COR-L47 (cell line): ENCODE data around the gene SCN10A.

ENCODE experiments used
- DNase-seq: peaks from one replicate; lab custom pipeline; 2025; lab: John Stamatoyannopoulos, UW

SCN10A gene

GRCh38 chr3:38816026-38816425 lies at the start of gene SCN10A:
TSS of gene SCN10A (minus strand) at chr3:38816217. CDS start at chr3:38794010, 22,207 bp downstream.
- no peak for DNase-seq

DNA sequence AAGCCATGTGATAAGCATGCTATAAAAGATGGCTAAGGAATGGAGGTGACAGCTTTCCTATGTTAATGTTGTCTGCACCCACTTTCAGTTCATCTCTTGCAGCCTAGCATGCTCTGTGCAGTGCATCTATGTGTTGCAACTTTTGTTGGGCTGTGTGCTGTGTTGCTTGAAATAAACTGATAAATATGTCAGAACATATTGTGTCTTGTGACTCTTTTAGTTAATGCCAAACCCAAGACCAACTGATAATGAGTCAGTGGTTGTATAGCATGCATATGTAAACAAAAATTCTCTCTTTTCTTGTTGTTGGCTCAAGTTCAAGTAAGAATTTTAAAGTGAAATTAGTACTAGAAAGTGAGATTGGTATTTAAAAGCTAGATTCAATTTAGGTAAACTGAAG lies 37.0 kb upstream of the SCN10A start:
- DNase-seq: no peak

DNA sequence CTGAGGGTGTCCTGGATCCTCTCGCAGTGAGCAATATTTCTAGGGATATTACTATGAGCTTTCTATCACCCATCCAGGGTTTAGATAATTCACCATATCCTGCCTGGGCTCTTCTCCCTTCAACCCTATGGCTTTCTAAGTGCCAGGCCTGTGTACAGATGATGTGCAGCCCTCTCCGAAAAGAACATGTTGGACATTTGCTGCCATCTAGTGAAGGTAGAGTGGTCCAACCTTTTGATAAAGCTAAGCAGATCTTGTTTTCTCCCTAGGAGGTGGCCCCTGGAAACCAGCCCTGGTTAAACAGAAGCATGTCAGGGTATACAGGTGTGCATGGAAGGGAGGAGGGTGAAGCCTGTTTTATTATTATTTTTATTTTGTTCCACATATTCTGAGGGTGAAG lies 27.9 kb upstream of the SCN10A start:
- DNase-seq: peak; percentile 24

- DNase-seq: no peak
Measured at GRCh38 chr3:38842266-38842965, 26.4 kb upstream of the SCN10A start.

DNA sequence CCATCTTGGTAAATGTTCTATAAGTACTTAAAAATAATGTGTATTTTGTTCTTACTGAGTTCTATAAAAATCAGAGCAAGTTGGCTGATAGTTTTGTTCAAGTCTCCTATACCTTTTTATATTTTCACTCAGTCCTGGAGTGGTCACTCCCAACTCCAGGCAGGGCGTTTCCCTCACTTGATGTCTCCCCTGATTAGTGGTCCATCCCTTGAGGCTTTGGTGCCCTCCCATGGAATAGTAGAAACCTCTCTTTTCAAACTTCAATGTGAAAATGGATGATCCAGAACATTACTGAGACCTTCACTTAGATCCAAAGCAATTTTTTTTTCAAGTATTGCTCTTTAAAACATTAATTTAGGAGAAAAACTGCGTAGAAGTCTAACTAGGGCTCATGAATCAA lies 25.0 kb upstream of the SCN10A start:
- DNase-seq: no peak

GRCh38 chr3:38837358-38837757 lies 21.3 kb upstream of the SCN10A start:
- no peak for DNase-seq

DNA sequence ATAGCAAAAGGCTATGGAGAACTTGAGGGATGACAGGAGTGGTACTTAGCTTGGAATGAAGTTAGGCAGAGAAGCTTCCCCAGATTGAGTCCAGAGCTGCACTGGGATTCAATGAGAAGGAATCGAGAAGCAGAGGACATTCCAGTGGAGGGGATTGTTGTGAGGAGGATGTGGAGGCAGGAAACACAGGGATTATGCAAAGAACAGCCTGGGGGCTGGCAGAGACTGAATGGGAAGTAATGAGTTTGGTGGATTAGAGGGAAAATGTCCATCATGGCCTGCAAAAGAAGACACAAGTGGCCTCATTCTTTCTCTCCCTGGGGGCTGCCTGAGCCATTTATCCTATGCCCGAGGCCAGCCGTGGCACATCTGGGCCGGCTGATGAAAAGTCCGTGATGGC lies 20.5 kb upstream of the SCN10A start:
- no peak for DNase-seq

DNA sequence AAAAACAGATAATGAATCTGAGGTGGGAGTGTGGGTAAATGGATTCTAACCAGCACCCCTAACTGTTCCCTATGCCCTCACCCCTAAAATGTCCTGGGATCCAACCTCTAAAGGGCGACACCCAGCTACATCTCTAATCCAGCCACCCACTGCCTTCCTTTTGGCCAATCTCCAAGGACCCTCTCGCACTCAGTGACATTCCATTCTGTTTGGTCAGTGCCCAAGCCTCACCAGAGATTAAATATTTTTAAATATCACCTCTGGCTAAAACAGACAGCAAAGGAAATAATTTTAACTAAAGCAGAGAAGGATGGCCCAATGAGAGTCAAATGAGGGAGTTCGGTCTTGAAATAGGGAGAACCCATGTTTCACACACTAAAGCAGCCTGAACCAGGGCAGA lies 19.9 kb upstream of the SCN10A start:
- no peak for DNase-seq

- no peak for DNase-seq
Measured at GRCh38 chr3:38834717-38835116, 18.7 kb upstream of the SCN10A start.

- DNase-seq: peak; percentile 26
Measured at GRCh38 chr3:38834110-38834509, 18.1 kb upstream of the SCN10A start.

DNA sequence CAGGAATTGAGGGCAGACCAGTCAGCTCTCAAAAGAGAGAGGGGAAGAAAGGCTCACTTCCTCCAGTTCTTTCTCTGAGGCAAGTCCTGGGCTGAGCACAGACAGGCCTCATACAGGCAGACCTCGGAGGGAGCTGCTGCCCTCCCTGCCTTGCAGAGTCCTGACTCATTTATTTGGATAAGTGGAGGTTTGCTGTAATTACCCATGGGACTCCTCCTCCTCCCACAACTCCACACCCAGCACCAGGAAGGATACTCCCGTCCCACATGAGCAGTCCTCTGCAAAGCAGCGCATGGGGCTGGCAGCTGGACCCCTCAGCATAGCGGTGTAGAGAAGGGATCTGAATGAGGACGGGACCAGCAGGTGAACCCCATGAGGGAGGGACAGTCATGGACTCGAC lies 13.4 kb upstream of the SCN10A start:
- DNase-seq: no peak

DNA sequence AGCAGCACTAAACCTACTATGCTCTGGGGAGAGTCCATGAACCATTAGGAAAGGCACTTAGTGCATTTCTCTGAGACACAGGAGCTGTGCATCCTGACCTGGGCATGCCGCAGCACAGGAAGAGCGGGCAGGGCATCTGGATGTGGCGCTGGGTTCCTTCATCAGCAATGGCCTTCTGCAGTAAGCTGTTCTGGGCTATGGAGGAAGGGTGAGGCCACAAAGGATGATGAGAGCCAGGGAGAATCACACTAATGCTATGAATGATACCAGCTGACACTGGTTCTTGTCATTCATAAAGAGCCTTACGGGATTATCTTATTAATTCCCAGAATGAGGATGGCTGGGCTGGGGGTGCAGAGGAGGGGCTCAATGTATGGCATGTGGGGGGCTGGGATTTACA lies 12.7 kb upstream of the SCN10A start:
- no peak for DNase-seq

DNA sequence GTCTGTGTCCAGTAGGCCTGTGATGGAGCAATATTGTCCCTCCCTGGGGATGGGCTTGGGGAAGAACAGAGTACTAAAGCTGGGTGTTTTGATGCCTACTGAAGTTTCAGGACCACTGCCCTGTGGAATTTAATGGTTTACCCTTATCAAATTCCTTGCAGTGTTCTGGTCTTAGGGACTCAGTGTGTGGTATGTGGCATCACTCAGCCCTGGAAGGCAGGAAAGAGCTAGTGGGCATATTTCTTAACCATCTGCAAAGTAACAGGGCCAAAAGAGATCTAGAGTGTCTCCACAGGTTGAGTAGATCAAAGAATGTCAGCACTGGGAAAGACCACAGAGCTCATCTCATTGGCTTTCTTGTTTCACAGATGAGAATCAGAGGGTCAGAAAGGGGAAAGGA lies 11.8 kb upstream of the SCN10A start:
- DNase-seq: no peak

GRCh38 chr3:38826001-38826400 lies 10.0 kb upstream of the SCN10A start:
- DNase-seq: no peak

DNA sequence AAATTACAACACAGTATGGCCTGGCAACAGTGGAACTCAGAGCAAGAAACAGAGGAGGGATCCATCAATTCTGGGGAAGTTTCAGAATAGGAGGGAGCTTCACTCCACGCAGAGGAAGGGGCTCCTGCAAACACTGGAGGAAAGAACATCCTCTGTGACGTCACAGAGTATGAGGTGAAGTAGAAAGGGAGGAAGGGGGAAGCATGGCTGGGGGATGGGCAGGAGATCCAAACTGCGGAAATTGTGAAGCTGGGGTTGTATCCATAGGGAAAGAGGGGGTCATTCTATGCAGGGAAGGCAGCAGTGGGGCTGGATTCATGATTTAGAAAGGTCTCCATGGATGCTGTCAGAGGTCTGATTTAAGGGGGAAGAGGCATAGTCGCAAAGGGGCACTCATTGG lies 8.3 kb upstream of the SCN10A start:
- DNase-seq: no peak

GRCh38 chr3:38823722-38824121 lies 7.7 kb upstream of the SCN10A start:
- DNase-seq: no peak

- DNase-seq: no peak
Measured at GRCh38 chr3:38823186-38823585, 7.2 kb upstream of the SCN10A start.

DNA sequence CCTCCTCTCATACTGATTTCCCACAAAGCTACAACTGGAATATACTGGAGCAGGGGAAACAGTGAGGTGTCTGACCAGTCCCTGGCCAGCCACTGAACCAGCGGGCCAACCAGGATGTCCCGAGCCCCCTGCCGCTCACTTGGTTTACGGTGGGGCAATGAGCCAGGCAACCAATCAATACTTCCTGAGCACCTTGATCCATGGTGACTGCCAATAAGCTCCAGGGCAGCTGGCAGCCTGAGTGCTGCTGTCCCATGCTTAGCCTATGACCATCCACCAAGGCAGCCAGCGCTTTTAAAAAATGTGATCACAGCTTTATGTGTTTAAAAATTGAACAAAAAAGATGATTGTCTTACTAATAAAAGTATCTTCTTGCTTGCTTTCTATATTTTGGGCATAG lies 4.2 kb downstream of the SCN10A start:
- no peak for DNase-seq

GRCh38 chr3:38805765-38806386 lies 10.1 kb downstream of the SCN10A start:
- DNase-seq: no peak

- DNase-seq: no peak
Measured at GRCh38 chr3:38805004-38805403, 11.0 kb downstream of the SCN10A start.

DNA sequence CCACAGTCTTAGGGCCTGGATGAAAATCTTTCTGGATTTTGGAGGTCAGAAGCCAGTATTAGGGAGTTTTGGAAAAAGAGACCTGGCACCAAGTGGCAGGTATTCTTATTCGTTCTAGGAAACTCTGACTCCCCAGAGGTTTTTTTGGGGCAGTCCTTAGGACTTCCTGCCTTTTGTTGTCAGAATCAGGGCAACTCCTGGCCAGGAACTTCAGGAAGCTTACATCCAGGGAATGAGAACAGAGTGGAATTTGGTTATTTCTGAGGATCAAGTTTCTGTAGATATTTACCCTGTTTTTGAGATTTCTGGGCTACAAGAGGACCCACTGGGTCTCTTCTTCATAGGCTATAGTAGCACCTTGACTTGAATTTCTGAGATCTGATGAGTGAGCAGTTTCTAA lies 15.5 kb downstream of the SCN10A start:
- no peak for DNase-seq

GRCh38 chr3:38793721-38794120 lies 22.3 kb downstream of the SCN10A start:
- DNase-seq: no peak

- DNase-seq: no peak
Measured at GRCh38 chr3:38792983-38793382, 23.0 kb downstream of the SCN10A start.

DNA sequence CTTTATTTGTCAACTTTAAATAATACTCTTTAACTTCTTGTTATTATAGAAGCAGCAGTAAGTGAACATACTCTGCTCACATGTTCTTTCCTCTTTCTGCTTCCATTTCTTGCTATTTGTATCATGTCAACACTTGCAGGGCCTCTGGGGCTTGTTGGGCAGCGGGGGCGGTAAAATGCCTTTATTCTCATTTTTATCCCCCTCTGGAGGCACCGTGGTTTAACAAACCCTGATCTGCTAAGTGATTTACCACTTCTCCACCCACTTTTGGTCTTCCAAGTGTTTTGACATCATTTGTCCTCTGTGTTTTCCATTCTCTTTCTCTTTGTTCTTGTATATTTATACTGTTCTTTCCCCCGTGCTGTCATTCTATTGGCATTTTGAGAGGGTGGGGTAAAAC lies 33.9 kb downstream of the SCN10A start:
- no peak for DNase-seq
